GM23338 (cell line): ENCODE measurements around the gene IKBKG. TPM values are rescaled to one million over a fixed set of nuclear protein-coding genes. Genes with fewer than 3 reads are reported as not detected.

Experiments used
- ATAC-seq: fragments of 200-7000 bp; cut with Tn5 transposase; 3 replicates; pipeline ENCODE4 v1.9.1; 2020
- DNase-seq: peaks from one replicate; pipeline ENCODE4 v3.0.0-alpha.2; 2015; ENCODE audit warnings: low spot score
- H2AFZ ChIP-seq: fragments of 200-600 bp; sonication (generic); 2 replicates; pipeline ENCODE4 v1.8.0; 2016; ENCODE audit warnings: antibody characterized with exemption, mild to moderate bottlenecking, moderate library complexity
- H3F3A ChIP-seq: fragments of 200-600 bp; sonication (generic); replicated peaks from 2 replicates; pipeline ENCODE4 v1.8.0; 2017; ENCODE audit warnings: antibody characterized with exemption, mixed run types, low read depth
- H3K27ac ChIP-seq: fragments of 200-600 bp; sonication (generic); 2 replicates; pipeline ENCODE4 v1.6.1; 2016; ENCODE audit warnings: low read depth
- H3K27me3 ChIP-seq: fragments of 200-600 bp; sonication (generic); 2 replicates; pipeline ENCODE4 v1.8.0; 2016; ENCODE audit warnings: mild to moderate bottlenecking, mixed run types, moderate library complexity; ENCODE audit not compliant: insufficient read depth
- H3K36me3 ChIP-seq: fragments of 200-600 bp; sonication (generic); 2 replicates; pipeline ENCODE4 v1.8.0; 2016; ENCODE audit warnings: mild to moderate bottlenecking; ENCODE audit not compliant: insufficient read depth
- H3K4me1 ChIP-seq: fragments of 200-600 bp; sonication (generic); 2 replicates; pipeline ENCODE4 v1.8.0; 2016; ENCODE audit warnings: mild to moderate bottlenecking, moderate library complexity; ENCODE audit not compliant: insufficient read depth
- H3K4me2 ChIP-seq: fragments of 200-600 bp; sonication (generic); 2 replicates; pipeline ENCODE4 v1.7.1; 2017; ENCODE audit warnings: mixed run types
- H3K4me3 ChIP-seq: fragments of 200-600 bp; sonication (generic); 2 replicates; pipeline ENCODE4 v1.6.1; 2016; ENCODE audit warnings: mixed run types
- H3K79me2 ChIP-seq: fragments of 200-600 bp; sonication (generic); replicated peaks from 2 replicates; pipeline ENCODE4 v1.8.0; 2017; ENCODE audit warnings: mild to moderate bottlenecking; ENCODE audit not compliant: insufficient read depth
- H3K9me2 ChIP-seq: fragments of 200-600 bp; sonication (generic); 2 replicates; pipeline ENCODE4 v1.8.0; 2017; ENCODE audit not compliant: insufficient read depth
- H4K20me1 ChIP-seq: fragments of 200-600 bp; sonication (generic); replicated peaks from 2 replicates; pipeline ENCODE4 v1.8.0; 2017; ENCODE audit warnings: mild to moderate bottlenecking; ENCODE audit not compliant: insufficient read depth
- H3K27ac Mint-ChIP-seq: 2 replicates; pipeline ENCODE4 v1.8.0; 2020; ENCODE audit warnings: inconsistent platforms, mild to moderate bottlenecking, moderate library complexity, mixed read lengths
- H3K27me3 Mint-ChIP-seq: 3 replicates; pipeline ENCODE4 v1.8.0; 2022; ENCODE audit warnings: low read depth, mild to moderate bottlenecking, moderate library complexity, mixed read lengths, inconsistent platforms; ENCODE audit not compliant: insufficient read depth, poor library complexity
- H3K36me3 Mint-ChIP-seq: 3 replicates; pipeline ENCODE4 v1.8.0; 2021; ENCODE audit warnings: low read depth, mild to moderate bottlenecking, inconsistent platforms, moderate library complexity, mixed read lengths
- H3K4me1 Mint-ChIP-seq: 3 replicates; pipeline ENCODE4 v1.8.0; 2020; ENCODE audit warnings: mild to moderate bottlenecking, inconsistent platforms, mixed read lengths
- H3K4me3 Mint-ChIP-seq: 3 replicates; pipeline ENCODE4 v1.8.0; 2021; ENCODE audit warnings: moderate library complexity, mild to moderate bottlenecking, inconsistent platforms, mixed read lengths
- H3K9me3 Mint-ChIP-seq: 3 replicates; pipeline ENCODE4 v1.8.0; 2020; ENCODE audit warnings: moderate library complexity, mild to moderate bottlenecking, inconsistent platforms, mixed read lengths
- CREB1 ChIP-seq: fragments of 250-450 bp; sonication (Bioruptor Pico); IDR thresholded peaks from 2 replicates; pipeline ENCODE4 v1.5.0; 2020; ENCODE audit warnings: low read depth, mild to moderate bottlenecking, moderate library complexity
- EZH2 ChIP-seq: fragments of 200-600 bp; sonication (generic); IDR thresholded peaks from one replicate; pipeline ENCODE4 v1.8.0; 2017; ENCODE audit warnings: antibody characterized with exemption, mild to moderate bottlenecking, low read depth; ENCODE audit not compliant: unreplicated experiment
- EZH2phosphoT487 ChIP-seq: fragments of 200-600 bp; sonication (generic); IDR thresholded peaks from one replicate; pipeline ENCODE4 v1.8.1; 2018; ENCODE audit warnings: antibody characterized with exemption; ENCODE audit not compliant: unreplicated experiment
- JUNB ChIP-seq: IDR thresholded peaks from one replicate; pipeline ENCODE4 v1.6.1; 2016; ENCODE audit warnings: antibody characterized with exemption; ENCODE audit not compliant: unreplicated experiment
- NANOG ChIP-seq: IDR thresholded peaks from 2 replicates; pipeline ENCODE4 v1.6.1; 2016; ENCODE audit warnings: antibody characterized with exemption, borderline replicate concordance
- POLR2AphosphoS5 ChIP-seq: IDR thresholded peaks from 2 replicates; pipeline ENCODE4 v1.6.1; 2016; ENCODE audit warnings: antibody characterized with exemption, low read depth
- STAT1 ChIP-seq: IDR thresholded peaks from one replicate; pipeline ENCODE4 v1.6.1; 2016; ENCODE audit warnings: antibody characterized with exemption; ENCODE audit not compliant: unreplicated experiment
- ZNF114 ChIP-seq: fragments of 250-450 bp; sonication (Bioruptor Pico); IDR thresholded peaks from 2 replicates; pipeline ENCODE4 v1.5.0; 2020; ENCODE audit warnings: mild to moderate bottlenecking, moderate library complexity
- ZNF331 ChIP-seq: fragments of 250-450 bp; sonication (Bioruptor Pico); IDR thresholded peaks from 2 replicates; pipeline ENCODE4 v1.5.0; 2020; ENCODE audit warnings: low read depth, mild to moderate bottlenecking, moderate library complexity
- polyA plus RNA-seq: library from polyadenylated mRNA; unstranded; fragments of >200 nt; fragmentation: Nextera tagmentation; extraction: Ambion mirVana; gene quantifications from 2 replicates; pipeline ENCODE4 v1.2.1, GENCODE V29; 2016
- total RNA-seq: library from RNA; depleted of rRNA; stranded (reverse); fragments of >200 nt; shearing (Covaris generic); gene quantifications from 2 replicates; pipeline ENCODE4 v1.2.3, GENCODE V29; 2014
- TF ChIP-seq, protein P1 (sequence below): IDR thresholded peaks from one replicate; pipeline ENCODE4 v1.6.1; 2018; ENCODE audit warnings: antibody characterized with exemption; ENCODE audit not compliant: unreplicated experiment
- TF ChIP-seq, protein P2 (sequence below), 2 experiments: fragments of 200-600 bp in 1 of 2; sonication (generic) in 1 of 2; conservative IDR thresholded peaks; 2 replicates each; pipeline versions ENCODE4 v1.5.1 to v1.6.1; 2016 to 2017; ENCODE audit warnings: antibody characterized with exemption in 2 of 2, low read depth in 2 of 2, mild to moderate bottlenecking in 2 of 2, moderate library complexity in 1 of 2
- TF ChIP-seq, protein P3 (sequence below): IDR thresholded peaks from 2 replicates; pipeline ENCODE4 v1.6.1; 2016; ENCODE audit warnings: antibody characterized with exemption

Gene IKBKG
- total and polyA plus RNA-seq, 2 experiments from 2014 or later: 11.5 to 14.9 TPM

DNA sequence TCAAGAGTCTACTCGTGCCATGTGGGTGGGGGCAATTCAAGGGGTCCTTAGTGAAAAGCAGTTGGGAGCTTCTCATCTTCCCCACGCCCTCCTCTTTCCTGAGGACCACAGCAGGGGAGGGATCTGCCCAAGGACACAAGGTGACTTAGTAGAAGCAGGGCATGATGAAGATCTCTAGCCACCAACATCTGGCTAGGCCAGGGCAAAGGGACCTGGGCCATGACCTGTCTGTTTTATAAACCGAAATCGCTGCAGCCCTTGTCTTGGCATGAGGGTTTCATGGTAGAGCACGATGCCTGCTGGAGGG is 5.9 kb upstream of the IKBKG start (continued):
- TF ChIP-seq, protein P1, sequence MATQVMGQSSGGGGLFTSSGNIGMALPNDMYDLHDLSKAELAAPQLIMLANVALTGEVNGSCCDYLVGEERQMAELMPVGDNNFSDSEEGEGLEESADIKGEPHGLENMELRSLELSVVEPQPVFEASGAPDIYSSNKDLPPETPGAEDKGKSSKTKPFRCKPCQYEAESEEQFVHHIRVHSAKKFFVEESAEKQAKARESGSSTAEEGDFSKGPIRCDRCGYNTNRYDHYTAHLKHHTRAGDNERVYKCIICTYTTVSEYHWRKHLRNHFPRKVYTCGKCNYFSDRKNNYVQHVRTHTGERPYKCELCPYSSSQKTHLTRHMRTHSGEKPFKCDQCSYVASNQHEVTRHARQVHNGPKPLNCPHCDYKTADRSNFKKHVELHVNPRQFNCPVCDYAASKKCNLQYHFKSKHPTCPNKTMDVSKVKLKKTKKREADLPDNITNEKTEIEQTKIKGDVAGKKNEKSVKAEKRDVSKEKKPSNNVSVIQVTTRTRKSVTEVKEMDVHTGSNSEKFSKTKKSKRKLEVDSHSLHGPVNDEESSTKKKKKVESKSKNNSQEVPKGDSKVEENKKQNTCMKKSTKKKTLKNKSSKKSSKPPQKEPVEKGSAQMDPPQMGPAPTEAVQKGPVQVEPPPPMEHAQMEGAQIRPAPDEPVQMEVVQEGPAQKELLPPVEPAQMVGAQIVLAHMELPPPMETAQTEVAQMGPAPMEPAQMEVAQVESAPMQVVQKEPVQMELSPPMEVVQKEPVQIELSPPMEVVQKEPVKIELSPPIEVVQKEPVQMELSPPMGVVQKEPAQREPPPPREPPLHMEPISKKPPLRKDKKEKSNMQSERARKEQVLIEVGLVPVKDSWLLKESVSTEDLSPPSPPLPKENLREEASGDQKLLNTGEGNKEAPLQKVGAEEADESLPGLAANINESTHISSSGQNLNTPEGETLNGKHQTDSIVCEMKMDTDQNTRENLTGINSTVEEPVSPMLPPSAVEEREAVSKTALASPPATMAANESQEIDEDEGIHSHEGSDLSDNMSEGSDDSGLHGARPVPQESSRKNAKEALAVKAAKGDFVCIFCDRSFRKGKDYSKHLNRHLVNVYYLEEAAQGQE: no peak
- TF ChIP-seq, protein P2, sequence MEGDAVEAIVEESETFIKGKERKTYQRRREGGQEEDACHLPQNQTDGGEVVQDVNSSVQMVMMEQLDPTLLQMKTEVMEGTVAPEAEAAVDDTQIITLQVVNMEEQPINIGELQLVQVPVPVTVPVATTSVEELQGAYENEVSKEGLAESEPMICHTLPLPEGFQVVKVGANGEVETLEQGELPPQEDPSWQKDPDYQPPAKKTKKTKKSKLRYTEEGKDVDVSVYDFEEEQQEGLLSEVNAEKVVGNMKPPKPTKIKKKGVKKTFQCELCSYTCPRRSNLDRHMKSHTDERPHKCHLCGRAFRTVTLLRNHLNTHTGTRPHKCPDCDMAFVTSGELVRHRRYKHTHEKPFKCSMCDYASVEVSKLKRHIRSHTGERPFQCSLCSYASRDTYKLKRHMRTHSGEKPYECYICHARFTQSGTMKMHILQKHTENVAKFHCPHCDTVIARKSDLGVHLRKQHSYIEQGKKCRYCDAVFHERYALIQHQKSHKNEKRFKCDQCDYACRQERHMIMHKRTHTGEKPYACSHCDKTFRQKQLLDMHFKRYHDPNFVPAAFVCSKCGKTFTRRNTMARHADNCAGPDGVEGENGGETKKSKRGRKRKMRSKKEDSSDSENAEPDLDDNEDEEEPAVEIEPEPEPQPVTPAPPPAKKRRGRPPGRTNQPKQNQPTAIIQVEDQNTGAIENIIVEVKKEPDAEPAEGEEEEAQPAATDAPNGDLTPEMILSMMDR (conservative IDR thresholded peaks at IDR 0.05; ENCODE audit: low read depth in 2 of 2): no peak
- TF ChIP-seq POLR2AphosphoS5 (no peak), NANOG (no peak), JUNB (no peak), STAT1 (no peak), CREB1 (no peak), ZNF114 (CRISPR knock-in tag) (no peak), EZH2phosphoT487 (no peak)

DNA sequence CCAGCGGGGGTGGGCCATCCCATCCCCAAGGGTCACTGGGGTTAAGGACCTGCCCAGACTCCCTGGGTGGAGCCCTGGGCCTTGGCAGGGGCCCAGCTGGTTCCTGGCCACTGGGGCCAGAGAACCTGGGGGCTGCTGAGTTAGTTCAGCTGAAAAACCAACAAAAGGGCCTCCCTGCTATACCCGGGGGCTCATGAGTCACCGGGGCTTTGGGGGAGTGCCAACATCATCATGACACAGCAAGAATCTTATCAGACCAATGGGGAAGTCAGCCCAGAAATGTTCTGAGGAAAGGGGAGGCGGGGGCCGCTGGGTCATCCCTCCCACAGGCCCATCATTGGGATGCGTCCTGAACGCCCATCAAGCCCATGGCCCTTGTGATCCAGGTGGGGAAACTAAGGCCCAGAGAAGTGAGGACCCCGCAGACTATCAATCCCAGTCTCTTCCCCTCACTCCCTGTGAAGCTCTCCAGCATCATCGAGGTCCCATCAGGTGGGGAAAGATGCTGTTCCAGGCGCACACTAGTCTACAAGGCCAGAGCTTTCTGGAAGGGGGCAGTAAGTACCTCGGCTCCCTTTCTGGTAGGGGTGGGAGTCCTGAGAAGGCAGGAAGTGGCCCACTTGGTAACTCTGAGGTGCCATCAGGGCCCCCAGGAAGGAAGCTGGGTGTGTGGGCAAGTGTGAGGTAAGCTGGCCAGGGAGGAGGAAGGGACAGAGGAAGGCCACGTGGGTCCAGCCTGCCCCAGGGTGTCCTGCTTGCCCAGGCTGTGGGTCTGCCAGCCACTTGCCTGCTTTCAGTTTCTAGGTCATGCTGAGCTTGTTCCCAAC is 5.3 kb upstream of the IKBKG start:
- no peak overlapping the region for H3K27ac Mint-ChIP-seq
- Histone ChIP-seq H3K27ac (no peak overlapping the region), H2AFZ (no peak overlapping the region), H3K4me2 (no peak overlapping the region), H3K4me3 (no peak overlapping the region), H3K9me2 (no peaks in the 10 kb centered on the region), H3K79me2 (0 out of 2 replicates have a peak, but pooled peaks cover 3% of the 10 kb centered on the region), H3K36me3 (no peaks in the 10 kb centered on the region), H4K20me1 (no peaks in the 10 kb centered on the region), H3K4me1 (no peaks in the 10 kb centered on the region), H3F3A (no peaks in the 10 kb centered on the region), H3K27me3 (no peaks in the 10 kb centered on the region)
- no peaks in the 10 kb centered on the region for H3K9me3 Mint-ChIP-seq
- no peak for DNase-seq
- H3K27me3 Mint-ChIP-seq: peaks cover 5% of the 10 kb centered on the region
- H3K36me3 Mint-ChIP-seq: peaks cover 31% of the 10 kb centered on the region
- H3K4me1 Mint-ChIP-seq: peaks cover 5% of the 10 kb centered on the region
- H3K4me3 Mint-ChIP-seq: no peak overlapping the region
- no peak for ATAC-seq
- TF ChIP-seq ZNF114 (CRISPR knock-in tag): no peak
- TF ChIP-seq ZNF331: no peak
- no peak for TF ChIP-seq STAT1
- TF ChIP-seq EZH2: no peak
- no peak for TF ChIP-seq EZH2phosphoT487
- no peak for TF ChIP-seq POLR2AphosphoS5
- TF ChIP-seq CREB1: no peak
- TF ChIP-seq, protein P3, sequence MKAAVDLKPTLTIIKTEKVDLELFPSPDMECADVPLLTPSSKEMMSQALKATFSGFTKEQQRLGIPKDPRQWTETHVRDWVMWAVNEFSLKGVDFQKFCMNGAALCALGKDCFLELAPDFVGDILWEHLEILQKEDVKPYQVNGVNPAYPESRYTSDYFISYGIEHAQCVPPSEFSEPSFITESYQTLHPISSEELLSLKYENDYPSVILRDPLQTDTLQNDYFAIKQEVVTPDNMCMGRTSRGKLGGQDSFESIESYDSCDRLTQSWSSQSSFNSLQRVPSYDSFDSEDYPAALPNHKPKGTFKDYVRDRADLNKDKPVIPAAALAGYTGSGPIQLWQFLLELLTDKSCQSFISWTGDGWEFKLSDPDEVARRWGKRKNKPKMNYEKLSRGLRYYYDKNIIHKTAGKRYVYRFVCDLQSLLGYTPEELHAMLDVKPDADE: no peak
- TF ChIP-seq, protein P2 (conservative IDR thresholded peaks at IDR 0.05; ENCODE audit: low read depth in 2 of 2): no peak
